Occipital lobe (tissue), 2 donors: ENCODE results near the gene CNTN1. TPM values are rescaled to one million over a fixed set of nuclear protein-coding genes. Genes with fewer than 3 reads are reported as not detected.

ENCODE experiments used
- DNase-seq: peaks from one replicate; lab custom pipeline; 2025; lab: John Stamatoyannopoulos, UW
- total RNA-seq: library from RNA; depleted of rRNA; stranded (reverse); fragments of >200 nt; gene quantifications from one replicate; pipeline ENCODE4 v1.2.3, GENCODE V29; 2014

CNTN1 gene
- total RNA-seq, 1 donor from 2014 or later: 385 TPM

DNA sequence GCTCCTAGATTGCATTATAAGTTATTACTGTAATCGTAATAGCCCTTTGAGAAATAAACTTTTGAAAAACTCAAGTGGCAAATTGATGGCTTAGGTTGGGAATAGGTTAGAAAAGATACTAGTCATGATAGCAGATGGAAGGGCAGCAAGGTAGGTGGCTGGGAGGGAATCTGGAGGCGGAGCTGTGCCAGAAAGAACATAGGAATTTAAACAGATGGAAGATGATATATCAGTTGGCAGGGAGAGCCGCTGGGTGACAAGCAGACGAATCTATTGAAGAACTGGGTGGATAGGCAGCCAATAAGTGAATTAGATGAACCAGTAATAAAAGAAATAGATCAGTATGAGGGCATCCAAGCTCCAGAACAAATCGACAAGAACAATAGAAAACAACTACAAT lies 142.1 kb downstream of the CNTN1 start:
- no peak for DNase-seq

DNA sequence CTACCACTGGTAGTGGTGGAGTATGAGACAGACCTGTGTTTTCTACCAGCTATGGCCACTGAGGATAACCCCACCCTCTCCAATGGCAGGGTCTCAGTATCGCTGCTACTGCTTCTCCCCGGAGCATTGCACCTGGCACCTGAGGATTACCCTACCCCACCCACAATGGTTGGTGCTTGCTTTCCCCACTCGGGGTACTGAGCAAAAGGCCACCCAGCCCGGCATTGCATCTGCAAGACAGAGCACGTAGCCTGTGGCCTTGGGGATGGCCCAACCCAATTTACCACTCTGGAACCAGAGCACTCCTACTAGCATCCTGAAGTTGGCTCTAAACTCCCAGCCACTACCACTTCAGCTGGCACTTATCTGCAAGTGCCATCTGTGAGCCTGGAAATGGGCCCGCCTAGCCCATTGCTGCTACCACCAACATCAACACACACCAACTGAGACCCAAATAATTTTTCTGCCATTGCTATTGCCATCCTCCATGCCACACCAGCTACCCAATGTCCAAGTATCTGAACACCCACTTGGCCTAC lies 145.7 kb downstream of the CNTN1 start:
- peak; percentile 5 for DNase-seq

DNA sequence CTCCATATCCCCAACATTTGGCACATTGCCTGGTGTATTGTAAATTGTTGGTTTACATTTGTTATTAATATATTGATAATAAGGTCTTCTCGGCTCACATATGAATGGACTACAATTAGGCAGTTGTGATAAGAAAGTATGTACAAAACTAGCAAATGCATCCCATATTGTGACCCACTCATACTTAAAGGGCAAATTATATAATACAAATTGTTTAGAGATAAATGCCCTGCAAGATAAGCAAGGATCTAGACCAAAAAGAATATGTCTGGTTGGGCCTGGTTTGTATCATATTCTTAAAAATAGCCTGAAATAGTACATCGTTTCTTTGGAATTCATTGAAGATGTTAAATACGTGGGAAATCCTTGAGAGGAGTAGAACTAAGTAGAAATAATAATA lies 151.3 kb downstream of the CNTN1 start:
- no peak for DNase-seq

DNA sequence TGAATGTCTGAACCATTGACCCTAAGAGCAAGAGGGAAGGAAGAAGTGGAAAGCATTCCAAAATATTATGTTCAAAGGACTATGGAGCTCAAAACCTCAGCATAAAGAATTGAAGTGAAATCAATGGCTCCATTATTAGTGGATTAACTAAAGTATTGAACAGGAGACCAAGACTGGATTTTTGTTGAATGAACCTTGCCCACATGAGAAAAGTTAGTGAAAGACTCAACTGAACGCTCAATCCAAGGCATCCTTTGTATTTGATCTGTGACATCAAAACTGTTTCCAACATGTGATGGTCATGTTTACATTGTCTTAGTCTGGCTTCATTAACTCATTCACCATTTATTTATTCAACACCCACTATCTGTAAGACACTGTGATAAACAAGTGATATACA lies 161.0 kb downstream of the CNTN1 start:
- no peak for DNase-seq

DNA sequence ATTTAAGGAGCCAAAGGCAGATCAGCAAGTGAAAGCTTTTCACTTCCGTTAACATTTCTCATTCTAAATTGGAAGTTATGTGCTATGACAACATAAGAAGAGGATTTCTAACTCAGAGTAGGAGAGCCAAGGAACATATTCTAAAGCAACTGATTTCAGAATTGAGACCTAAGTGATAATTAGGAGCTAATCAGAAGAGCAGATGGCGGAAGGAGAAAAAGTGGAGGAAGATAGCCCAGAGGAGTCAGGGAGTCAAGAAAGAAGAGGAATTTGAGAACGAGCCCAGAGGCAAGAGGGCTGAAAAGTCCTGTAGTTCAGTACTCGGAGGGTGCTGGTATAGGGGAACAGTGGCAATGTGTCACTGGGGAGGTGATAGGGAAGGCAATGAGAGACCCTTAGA lies 162.4 kb downstream of the CNTN1 start:
- DNase-seq: no peak

DNA sequence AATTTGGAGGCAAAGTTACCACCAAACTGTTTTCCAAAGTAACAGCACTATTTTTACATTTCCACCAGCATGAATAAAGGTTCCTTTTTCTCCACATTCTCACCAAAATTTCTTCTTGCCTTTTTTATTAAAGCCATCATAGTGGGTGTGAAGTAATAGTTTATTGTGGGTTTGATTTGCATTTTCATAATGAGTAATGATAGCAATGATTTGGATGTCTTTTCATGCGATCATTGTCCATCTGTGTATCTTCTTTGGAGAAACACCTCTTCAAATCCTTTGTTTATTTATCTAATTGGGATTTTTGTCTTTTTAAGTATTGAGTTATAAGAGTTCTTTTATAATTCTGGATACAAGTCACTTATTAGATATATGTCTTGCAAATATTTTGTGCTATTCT lies 172.7 kb downstream of the CNTN1 start:
- no peak for DNase-seq

DNA sequence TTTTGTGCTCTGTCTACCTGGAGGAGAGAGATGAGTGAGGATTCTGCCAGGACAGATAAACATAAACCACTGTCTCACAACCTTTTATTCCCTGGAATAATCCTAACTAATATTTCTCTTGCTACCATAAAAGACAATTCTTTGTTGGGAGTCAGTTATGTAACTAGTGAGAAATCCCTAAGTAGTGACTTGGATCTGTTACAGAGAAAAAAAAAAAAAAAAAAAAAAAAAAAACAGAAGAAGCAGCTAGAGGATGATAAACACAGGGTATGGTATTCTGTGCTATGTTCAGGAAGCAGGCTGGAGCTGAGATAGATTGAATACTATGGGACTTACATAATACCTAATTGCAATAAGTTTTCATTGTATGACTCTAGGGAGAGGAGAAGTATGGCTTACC lies 178.7 kb downstream of the CNTN1 start:
- no peak for DNase-seq

DNA sequence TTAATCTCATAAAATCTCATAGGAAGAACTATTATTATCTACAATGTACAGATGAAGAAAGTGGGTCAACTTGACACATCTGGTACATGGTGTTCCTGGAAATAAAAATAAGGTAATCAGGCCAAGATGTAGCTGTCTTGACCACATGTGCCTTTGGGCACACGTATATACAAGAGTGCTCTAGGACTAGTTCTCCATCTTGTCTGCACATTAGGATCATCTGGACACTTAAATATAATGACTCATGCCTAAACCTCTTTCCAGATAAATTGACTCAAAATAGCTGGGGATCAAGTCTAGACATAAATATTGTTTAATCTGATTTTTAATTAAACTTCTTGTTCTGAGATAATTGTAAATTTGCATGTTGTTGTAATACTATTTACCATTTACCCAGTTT lies 182.6 kb downstream of the CNTN1 start:
- DNase-seq: no peak

DNA sequence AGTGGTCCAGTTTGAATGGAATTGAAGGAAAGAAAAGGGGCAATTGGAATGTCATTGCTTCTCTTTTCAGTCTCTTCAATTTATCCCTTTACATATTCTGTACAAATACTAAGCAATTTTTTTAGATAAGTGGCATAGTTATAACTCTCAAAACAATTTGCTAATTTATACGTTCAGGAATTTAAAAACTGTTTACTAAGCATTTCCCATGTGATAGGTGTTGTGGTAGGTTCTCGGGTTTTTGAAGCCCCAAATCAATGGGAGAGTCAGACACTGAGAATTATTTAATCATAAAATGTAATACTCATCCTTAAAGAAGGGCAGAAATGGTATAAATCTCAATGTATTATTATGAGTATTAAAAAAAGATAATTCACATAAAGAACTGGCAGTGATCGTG lies 197.1 kb downstream of the CNTN1 start:
- DNase-seq: no peak

DNA sequence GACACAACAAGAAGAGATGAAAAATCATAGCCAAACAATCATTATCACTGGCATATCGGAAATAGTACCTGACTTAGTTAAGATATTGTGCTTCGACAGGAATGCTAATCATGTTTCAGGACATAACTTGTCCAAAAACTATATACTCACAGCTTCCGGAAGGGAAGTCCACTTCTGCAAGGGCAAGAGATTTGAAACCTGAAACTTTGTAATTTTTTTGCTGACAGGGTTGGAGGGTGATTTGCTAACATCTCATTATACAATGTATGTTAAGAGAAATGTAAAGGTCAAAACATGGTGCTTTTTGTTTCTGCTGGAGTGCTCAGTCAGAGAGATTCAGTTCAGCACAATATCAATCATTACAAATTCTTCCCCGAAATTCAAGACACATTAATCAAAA lies 200.3 kb downstream of the CNTN1 start:
- DNase-seq: no peak

DNA sequence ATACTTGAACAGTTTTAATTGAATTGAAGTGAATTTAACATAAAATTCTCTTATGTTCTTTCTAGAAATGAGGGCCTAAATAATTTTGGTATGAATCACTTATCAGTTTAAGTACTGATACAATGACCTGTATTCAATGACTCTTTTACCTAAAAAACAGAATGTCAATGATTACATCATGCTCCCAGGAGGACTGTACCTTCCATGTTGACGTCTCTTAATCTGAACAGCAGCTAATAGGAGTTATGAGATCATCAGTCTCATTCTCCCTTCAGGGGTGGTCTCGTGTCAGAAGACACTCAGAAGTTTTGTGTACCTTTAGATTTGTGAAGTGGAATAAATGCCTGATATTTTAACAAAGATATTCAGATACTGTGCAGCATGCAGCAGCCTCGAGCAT lies 206.3 kb downstream of the CNTN1 start:
- DNase-seq: no peak

DNA sequence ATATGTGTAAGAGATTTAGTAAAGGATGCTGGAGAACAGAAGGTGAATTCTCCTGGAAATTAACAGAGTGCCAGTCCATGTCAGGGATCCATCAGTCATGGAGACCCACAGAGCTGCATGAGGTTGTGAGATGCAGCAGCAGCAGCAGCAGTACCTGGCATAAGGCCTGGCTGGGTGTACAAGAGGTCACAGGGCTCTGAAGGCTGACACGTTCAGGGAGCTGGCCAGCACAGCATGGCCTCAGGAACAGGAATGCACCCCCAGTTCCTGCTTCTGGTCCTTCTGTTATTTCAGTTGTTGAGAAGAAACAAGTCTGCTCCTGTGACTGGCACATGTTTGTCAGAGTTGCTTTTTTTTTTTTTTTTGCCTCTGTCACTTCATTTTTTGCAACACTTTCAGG lies 210.8 kb downstream of the CNTN1 start:
- DNase-seq: no peak

DNA sequence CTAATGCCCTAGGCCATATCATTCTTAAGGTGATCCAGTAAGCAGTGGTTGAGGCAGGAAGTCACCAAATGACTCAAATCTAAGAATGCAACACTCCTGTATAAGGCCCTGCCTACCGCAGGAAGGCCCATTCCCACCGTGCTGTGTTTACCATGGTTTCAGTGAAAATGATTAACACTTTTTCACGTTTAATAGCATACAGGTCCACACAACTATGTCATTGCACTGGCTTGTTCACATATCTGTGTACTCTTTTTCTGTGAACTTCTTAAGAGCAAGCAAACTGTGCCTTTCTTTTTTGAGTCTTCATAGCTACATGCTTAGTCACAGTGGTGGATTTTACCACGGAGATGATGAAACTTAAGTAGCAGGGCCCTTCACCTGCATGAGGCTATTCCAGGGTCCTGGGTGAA lies 214.9 kb downstream of the CNTN1 start:
- DNase-seq: no peak

DNA sequence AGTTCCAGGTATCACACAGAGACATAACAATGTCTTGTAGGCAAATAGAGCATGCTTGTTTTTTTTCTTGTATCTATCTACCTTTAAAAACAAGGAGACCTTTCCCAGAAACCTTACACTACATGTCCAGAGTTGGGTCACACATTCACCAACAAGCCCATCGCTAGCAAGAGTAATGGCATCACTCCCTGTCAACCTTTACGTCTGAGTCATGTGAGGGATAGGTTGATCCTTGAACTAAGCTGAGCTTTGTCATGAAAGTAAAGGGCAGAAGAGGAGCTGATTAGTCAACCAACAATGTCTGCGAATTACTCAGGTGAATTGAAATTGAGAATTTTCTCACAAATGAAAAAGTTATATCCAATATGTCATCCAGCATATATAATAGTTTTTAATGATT lies 219.4 kb downstream of the CNTN1 start:
- no peak for DNase-seq

DNA sequence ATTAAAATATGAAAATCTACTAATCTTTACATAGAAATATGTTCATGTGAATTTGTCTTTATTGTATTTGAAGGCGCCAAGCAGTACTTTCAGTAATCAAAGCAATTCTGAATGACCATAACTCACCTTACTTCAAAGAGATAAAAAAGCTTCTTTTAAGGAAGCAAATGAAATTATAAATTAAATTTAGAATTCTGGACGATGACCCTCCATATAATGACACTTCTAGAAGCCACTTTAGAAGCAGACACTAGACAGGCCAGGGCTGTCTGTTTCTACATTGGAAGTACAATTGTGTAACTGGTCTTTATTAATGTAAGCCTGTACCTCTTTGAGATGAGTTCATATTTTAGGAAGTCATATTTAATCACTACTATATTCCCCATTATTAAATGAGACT lies 222.9 kb downstream of the CNTN1 start:
- no peak for DNase-seq

DNA sequence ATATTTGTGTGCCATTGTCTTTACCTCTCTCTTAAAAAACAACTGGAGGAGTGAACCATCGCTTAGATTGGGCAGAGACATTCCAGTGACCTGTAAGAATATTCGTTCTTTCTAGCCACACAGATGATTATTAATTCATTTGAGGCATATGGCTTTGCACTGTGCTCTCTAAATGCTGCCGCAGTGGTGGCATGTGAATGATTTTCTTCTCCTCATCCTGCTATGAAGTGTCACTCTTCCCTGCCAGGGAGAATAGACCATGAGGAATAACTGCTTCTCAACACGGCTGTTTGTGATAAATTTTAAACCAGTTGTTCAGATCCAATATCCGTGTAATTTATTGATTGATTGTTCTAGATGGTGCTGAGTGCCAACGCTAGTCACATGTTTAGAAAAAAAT lies 225.3 kb downstream of the CNTN1 start:
- DNase-seq: no peak

DNA sequence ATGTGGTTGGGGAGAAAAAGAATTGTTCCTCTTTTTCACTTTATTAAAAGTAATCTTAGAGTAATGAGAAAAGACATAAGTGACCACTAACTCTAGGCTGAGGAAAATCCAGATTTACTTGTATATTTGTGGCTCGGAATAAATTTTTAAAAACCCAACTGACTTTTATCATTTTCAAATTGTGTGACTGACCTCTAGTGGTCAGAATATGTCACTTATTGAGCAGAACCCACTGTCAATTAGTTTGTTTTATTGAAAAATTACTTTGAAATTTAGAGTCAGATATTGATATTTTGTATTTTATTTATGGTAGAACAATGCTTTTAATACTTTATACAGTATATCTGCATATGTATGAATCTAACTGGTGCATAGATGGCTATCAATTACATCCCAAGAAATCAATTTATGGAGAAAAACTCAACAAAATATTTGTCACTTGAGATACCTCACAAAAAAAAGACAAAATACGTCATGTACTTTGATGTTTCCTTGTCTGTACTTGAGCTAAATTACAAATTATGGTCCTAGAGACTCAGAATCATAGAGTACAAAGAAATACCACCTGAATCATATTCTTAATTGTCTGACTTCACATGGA lies 229.4 kb downstream of the CNTN1 start:
- DNase-seq: no peak

DNA sequence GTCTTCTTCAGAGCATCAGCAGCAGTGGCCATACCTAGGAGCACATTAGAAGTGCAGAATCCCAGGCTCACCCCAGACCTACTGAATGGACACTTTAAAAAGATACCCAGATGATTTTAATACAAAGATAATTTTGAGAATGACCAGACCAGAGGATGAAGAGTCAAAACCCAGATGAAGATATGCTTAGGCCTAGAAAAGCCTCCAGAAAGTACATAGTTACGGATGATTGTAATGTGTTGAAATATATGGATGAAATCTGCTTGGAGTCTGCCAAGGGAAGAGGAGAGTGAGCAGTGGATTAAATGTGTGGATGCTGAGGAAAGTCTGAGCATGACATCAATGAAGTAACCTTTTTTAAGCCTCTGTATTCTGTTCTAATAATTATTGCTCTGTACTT lies 245.7 kb downstream of the CNTN1 start:
- DNase-seq: no peak

DNA sequence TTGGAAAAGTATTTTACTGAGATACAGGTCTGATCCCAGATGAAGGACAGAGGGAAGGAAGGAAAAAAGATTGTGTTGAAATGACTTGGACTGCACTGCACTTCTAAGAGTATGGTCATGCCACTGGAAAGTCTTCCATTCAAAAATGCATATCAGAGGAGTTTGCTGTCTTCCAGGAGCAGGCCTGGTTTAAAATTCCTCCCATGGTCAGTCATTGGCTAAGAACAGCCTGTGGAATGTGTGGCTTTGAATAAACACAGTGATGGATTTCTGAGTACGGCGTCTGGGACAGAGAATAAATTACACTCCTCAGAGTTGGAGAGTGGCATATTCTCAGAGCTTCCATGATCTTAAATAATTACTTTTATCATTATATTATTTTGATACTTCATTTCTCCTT lies 250.1 kb downstream of the CNTN1 start:
- DNase-seq: no peak

DNA sequence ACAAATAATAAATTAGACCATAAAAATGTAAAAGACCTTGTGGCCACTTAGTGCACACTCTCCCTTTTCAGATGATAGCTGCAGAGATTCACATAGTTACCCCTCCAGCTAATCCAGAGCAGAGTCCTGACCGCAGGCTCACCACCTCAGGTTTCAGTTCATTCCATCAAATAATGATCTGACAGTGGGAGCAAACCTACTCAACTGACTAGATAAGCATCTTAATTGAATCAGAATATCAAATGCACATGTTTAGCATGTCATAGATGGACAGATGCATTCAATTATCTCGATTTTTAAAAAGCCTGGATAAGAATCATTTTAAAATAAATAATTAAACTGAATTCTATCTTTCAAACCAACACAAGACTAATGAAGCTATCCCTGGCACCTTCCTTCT lies 253.5 kb downstream of the CNTN1 start:
- DNase-seq: no peak

DNA sequence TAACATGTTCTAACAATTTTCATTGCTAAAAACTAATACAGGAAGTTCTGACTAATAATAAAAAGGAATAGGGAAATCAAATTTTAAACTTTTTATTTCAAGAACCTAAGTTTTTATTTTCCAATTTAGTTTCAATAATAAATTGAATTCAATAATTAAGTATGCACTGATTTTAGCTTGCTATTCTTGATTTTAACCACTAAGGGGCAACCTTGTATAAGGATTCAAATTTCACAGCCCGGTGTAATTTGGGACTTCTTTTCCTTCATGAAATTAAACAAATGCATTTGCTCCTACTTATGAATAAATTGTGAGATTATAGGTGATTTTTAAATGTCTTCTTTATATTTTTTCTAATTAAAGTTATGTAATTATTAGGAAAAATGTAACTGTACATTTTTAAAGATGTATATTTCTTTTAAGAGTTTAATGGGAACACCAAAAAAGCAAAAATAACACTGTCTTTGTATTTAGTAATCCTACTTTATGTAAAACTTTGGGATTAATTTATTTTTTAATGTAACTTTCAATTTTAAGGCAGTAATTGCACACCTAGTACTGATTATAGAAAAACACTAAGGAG lies 254.5 kb downstream of the CNTN1 start:
- DNase-seq: no peak

DNA sequence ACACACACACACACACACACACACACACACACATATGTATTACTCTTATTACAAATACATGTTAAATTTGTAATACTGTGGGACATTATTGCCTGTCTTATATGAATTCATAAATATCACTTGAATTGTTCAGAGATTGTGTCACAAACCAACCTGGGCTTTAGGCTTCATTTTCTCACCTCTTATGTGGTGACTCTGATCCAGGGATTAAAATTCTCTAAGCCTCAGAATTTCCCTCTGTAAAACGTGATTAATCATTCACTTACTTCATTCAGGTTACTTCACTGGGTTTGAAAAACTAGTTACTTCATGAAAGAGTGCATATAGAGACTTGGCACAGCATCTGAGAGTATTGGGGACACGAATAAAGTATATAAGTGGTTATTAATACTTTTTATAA lies 255.6 kb downstream of the CNTN1 start:
- DNase-seq: no peak

DNA sequence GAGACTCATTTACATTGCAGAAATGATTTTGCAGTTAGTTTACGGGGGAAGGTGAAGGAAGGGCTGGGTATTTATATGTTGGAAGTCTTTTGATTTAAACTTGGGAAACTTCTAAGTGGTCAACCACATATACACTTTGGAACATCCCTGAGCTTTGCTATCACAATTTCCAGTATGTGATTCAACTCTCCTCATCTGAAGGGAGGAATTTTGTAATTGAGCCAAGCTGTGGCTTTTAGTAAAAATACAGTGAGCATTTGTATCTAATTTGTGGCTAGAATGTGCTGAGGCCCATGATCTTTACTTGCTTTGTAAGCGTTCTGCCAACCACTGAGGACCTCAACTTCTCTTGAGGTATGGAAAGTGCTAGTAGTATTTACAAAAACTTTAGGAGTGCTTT lies 260.8 kb downstream of the CNTN1 start:
- DNase-seq: no peak

DNA sequence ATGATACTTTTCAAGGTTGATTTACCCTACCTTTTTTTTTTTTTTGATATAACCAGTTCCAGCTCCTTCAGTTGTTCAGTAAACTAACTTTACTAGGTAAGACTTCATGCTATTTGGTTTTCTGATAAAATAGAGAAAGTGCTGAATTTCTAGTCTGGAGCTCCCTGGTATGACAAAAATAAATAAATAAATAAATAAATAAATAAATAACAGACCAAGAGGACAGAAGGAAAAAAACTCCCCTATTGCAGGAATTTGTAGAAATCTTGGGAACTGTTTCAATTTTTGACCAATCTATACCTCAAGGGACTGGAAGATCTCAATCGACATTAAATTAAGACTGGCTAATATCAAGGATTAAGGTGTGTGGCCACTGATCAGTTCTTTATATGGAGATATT lies 265.2 kb downstream of the CNTN1 start:
- DNase-seq: no peak
